ENCODE results near the gene MISP3.

DNA sequence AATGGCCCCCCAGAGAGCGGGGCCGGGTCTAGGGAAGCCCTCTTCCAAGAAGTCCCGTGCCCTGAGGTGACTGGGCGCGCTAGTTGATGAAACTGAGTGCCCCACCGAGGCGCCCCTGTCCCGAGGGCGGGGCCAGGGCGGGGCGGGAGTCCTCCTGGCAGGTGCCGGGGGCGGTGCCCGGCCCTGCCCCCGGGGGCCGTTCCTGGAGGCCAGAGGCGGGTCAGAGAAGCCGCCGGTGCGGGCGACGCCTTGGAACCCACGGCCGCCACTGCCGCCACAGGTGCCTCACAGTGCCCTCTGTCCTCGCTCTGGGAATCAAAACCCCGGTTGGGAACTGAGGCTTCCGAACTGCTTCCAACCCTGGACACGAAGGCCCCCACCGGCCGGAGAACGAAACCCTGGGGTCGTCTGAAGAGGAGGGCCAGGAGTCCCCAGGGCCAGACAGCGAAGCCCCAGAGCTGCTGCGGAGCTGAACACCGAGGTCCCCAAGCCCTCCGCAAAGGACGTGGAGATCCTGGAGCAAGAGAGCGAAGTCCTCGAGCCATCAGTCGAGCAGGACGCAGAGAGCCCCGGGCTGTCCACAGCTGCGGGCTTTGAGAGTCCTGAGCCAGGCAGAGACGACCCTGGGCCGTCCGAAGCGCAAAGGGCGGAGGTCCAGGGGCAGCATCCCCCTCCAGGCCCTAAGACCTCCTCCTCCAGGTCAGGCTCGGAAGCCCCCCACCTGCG is at the start of gene MISP3:
- TF ChIP-seq, protein P1, sequence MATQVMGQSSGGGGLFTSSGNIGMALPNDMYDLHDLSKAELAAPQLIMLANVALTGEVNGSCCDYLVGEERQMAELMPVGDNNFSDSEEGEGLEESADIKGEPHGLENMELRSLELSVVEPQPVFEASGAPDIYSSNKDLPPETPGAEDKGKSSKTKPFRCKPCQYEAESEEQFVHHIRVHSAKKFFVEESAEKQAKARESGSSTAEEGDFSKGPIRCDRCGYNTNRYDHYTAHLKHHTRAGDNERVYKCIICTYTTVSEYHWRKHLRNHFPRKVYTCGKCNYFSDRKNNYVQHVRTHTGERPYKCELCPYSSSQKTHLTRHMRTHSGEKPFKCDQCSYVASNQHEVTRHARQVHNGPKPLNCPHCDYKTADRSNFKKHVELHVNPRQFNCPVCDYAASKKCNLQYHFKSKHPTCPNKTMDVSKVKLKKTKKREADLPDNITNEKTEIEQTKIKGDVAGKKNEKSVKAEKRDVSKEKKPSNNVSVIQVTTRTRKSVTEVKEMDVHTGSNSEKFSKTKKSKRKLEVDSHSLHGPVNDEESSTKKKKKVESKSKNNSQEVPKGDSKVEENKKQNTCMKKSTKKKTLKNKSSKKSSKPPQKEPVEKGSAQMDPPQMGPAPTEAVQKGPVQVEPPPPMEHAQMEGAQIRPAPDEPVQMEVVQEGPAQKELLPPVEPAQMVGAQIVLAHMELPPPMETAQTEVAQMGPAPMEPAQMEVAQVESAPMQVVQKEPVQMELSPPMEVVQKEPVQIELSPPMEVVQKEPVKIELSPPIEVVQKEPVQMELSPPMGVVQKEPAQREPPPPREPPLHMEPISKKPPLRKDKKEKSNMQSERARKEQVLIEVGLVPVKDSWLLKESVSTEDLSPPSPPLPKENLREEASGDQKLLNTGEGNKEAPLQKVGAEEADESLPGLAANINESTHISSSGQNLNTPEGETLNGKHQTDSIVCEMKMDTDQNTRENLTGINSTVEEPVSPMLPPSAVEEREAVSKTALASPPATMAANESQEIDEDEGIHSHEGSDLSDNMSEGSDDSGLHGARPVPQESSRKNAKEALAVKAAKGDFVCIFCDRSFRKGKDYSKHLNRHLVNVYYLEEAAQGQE (IDR thresholded peaks at IDR 0.05; ENCODE audit: unreplicated experiment), result no peak
- TF ChIP-seq EZH2 (IDR thresholded peaks at IDR 0.05; ENCODE audit: low read depth, unreplicated experiment) (no peak), POLR2AphosphoS5 (IDR thresholded peaks at IDR 0.05; ENCODE audit: low read depth) (no peak), CTCF (conservative IDR thresholded peaks at IDR 0.05; ENCODE audit: low read depth in 2 of 2) (no peak), CREB1 (CRISPR knock-in tag; IDR thresholded peaks at IDR 0.05; ENCODE audit: low read depth) (no peak), EZH2phosphoT487 (IDR thresholded peaks at IDR 0.05; ENCODE audit: unreplicated experiment) (no peak)

Measured in GM23338 (cell line).